ENCODE measurements around the gene TSPEAR. TPM values are rescaled to one million over a fixed set of nuclear protein-coding genes. Genes with fewer than 3 reads are reported as not detected.

TSPEAR gene
- total RNA-seq, 4 donors from 2014 or later = 0.19 TPM; not detected in 3

GRCh38 chr21:44450402-44450801 is 261.0 kb downstream of the TSPEAR start:
- DNase-seq (ENCODE audit: low spot score) (no peak), ATAC-seq (ENCODE audit: low FRiP score) (no peak)
- no peak for TF ChIP-seq CTCF (IDR thresholded peaks at IDR 0.05)

GRCh38 chr21:44449473-44450363 is 261.7 kb downstream of the TSPEAR start:
- DNase-seq (ENCODE audit: low spot score) = no peak
- no peak for ATAC-seq (ENCODE audit: low FRiP score)
- TF ChIP-seq CTCF (IDR thresholded peaks at IDR 0.05) = no peak

GRCh38 chr21:44448651-44449131 is 262.7 kb downstream of the TSPEAR start:
- TF ChIP-seq CTCF (IDR thresholded peaks at IDR 0.05) = no peak

More at GRCh38 chr21:44448651-44449131, 262.7 kb downstream of the TSPEAR start:
- no peak for DNase-seq (ENCODE audit: low spot score)
- no peak for ATAC-seq (ENCODE audit: low FRiP score)

Small RNA genes within 50 kb of the gene (small RNA-seq; reads per million reads assigned to genes)
- gene KRTAP12-6P = not detected

Other genes starting within 250 kb of the TSPEAR start
- not detected for gene KRTAP10-1, start 171.4 kb downstream of the TSPEAR start, total RNA-seq
- not detected for gene KRTAP10-2, start 160.1 kb downstream of the TSPEAR start, total RNA-seq
- gene KRTAP10-3, start 152.8 kb downstream of the TSPEAR start, total RNA-seq = not detected
- not detected for gene KRTAP10-4, start 137.8 kb downstream of the TSPEAR start, total RNA-seq
- not detected for gene KRTAP10-5, start 131.0 kb downstream of the TSPEAR start, total RNA-seq
- not detected for gene KRTAP10-6, start 119.1 kb downstream of the TSPEAR start, total RNA-seq
- gene KRTAP10-7, start 111.0 kb downstream of the TSPEAR start, total RNA-seq = not detected
- not detected for gene KRTAP10-8, start 99.5 kb downstream of the TSPEAR start, total RNA-seq
- not detected for gene KRTAP10-9, start 84.5 kb downstream of the TSPEAR start, total RNA-seq
- gene KRTAP10-10, start 74.2 kb downstream of the TSPEAR start, total RNA-seq = not detected
- not detected for gene KRTAP10-11, start 65.2 kb downstream of the TSPEAR start, total RNA-seq
- not detected for gene KRTAP12-4, start 56.9 kb downstream of the TSPEAR start, total RNA-seq
- not detected for gene KRTAP12-3, start 53.6 kb downstream of the TSPEAR start, total RNA-seq
- not detected for gene KRTAP12-2, start 44.6 kb downstream of the TSPEAR start, total RNA-seq
- not detected for gene KRTAP12-1, start 29.4 kb downstream of the TSPEAR start, total RNA-seq
- not detected for gene KRTAP10-12, start 14.4 kb downstream of the TSPEAR start, total RNA-seq
- 100 to 1,000 TPM in 3 of 4 donors, 10 to 100 TPM in 1; 95.8 to 187 (median 103) TPM for gene UBE2G2, start 90.2 kb upstream of the TSPEAR start, total RNA-seq
- 10 to 100 TPM; 55.5 to 62.9 (median 60.2) TPM for gene SUMO3, start 106.5 kb upstream of the TSPEAR start, total RNA-seq
- gene PTTG1IP, start 162.1 kb upstream of the TSPEAR start, total RNA-seq = 100 to 1,000 TPM; 200 to 241 (median 214) TPM
- 100 to 1,000 TPM in 3 of 4 donors, 10 to 100 TPM in 1; 98.5 to 581 (median 217) TPM for gene ITGB2, start 209.3 kb upstream of the TSPEAR start, total RNA-seq
- 10 to 100 TPM; 11.9 to 26.2 (median 16.1) TPM for gene SLX9, start 228.5 kb upstream of the TSPEAR start, total RNA-seq